GM12864 (cell line): ENCODE measurements around the gene ANKRD44.

Source experiments
- DNase-seq: peaks from one replicate; pipeline ENCODE4 v3.0.0-alpha.2; 2011; ENCODE audit warnings: low read depth
- H3K4me3 ChIP-seq: 2 replicates; pipeline ENCODE4 v1.5.1; 2011; ENCODE audit warnings: mild to moderate bottlenecking, low read depth, low read length, control low read depth
- TF ChIP-seq, protein P1 (sequence below): IDR thresholded peaks from 2 replicates; pipeline ENCODE4 v1.5.1; 2011; ENCODE audit warnings: low read depth, mild to moderate bottlenecking, moderate library complexity, low read length, control low read depth, inconsistent platforms; ENCODE audit errors: missing control alignments

Gene ANKRD44

DNA sequence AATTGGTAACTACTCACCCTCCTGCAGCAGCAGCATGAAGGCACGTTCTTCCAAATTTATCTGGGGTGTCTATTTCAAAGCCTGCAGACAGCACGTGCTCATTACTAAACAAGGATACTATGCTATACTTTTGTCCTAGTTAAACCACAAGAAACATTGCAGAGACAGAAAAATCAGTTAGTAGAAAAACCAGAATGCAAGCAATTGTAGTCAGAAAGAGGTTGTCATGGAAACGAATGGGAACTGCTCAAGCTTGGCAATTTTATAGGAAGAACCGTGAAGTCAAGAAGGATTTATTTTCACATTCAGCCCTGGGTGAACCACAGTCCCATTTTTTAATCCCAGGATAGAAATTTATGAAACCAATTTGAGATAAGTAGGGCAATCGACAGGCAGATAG lies 221.9 kb downstream of the ANKRD44 start:
- no peak overlapping the region for H3K4me3 ChIP-seq
- DNase-seq = no peak
- TF ChIP-seq, protein P1, sequence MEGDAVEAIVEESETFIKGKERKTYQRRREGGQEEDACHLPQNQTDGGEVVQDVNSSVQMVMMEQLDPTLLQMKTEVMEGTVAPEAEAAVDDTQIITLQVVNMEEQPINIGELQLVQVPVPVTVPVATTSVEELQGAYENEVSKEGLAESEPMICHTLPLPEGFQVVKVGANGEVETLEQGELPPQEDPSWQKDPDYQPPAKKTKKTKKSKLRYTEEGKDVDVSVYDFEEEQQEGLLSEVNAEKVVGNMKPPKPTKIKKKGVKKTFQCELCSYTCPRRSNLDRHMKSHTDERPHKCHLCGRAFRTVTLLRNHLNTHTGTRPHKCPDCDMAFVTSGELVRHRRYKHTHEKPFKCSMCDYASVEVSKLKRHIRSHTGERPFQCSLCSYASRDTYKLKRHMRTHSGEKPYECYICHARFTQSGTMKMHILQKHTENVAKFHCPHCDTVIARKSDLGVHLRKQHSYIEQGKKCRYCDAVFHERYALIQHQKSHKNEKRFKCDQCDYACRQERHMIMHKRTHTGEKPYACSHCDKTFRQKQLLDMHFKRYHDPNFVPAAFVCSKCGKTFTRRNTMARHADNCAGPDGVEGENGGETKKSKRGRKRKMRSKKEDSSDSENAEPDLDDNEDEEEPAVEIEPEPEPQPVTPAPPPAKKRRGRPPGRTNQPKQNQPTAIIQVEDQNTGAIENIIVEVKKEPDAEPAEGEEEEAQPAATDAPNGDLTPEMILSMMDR = no peak

DNA sequence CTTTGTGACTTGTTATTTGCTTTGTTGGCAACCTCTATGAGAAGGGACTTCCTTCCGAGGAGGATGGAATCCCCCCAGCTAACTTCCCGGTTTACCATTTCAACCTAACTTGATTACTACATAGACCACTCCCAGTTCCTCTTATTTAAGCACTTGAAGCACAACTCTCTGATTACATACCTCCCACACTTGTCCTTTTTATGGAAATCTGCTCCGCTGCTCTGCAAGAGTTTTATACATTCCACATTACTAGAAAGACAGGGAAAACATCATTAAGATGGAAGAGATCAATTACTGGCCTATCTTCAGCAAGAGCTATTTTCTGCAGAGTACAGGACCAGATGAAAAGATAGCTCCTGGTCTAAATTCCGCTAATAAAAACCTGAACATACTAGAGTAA lies 224.1 kb downstream of the ANKRD44 start:
- no peak for DNase-seq
- no peak overlapping the region for H3K4me3 ChIP-seq

DNA sequence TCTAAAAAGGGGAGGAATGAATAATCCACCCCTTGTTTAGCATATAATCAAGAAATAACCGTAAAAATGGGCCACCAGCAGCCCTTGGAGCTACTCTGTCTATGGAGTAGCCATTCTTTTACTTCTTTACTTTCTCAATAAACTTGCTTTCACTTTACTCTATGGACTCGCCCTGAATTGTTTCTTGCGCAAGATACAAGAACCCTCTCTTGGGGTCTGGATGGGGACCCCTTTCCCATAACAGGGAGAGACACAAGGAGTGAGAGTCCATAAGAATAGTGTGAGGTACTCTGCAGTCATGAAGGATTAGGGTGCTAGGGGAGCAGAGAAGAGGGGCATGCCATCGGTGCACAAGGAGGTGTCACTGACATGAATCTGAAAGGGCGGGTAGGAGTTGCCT lies 224.9 kb downstream of the ANKRD44 start:
- DNase-seq = no peak
- no peak overlapping the region for H3K4me3 ChIP-seq
- TF ChIP-seq, protein P1 = no peak

More for the DNA sequence above, 224.1 kb downstream of the ANKRD44 start:
- TF ChIP-seq, protein P1 = no peak

DNA sequence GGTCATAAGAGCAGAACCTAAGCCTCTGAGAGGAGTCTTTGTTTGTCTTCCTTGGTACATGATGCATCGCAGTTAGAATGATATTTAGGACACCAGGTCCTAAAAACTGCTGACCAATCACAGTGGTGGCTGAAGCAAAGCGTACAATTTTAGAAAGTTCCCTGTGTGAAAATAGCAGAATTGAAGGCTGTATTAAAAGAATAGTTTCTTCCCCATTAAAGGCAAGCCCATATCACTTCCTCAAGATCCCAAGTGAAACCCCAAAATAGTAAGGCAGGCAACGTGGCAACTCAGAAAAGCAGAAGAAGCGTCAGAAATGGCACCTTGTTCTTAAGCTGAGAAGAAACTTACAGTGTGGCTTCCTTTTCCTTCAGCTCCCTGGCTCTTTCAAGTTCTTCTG lies 229.3 kb downstream of the ANKRD44 start:
- no peak overlapping the region for H3K4me3 ChIP-seq
- TF ChIP-seq, protein P1 = no peak
- no peak for DNase-seq

DNA sequence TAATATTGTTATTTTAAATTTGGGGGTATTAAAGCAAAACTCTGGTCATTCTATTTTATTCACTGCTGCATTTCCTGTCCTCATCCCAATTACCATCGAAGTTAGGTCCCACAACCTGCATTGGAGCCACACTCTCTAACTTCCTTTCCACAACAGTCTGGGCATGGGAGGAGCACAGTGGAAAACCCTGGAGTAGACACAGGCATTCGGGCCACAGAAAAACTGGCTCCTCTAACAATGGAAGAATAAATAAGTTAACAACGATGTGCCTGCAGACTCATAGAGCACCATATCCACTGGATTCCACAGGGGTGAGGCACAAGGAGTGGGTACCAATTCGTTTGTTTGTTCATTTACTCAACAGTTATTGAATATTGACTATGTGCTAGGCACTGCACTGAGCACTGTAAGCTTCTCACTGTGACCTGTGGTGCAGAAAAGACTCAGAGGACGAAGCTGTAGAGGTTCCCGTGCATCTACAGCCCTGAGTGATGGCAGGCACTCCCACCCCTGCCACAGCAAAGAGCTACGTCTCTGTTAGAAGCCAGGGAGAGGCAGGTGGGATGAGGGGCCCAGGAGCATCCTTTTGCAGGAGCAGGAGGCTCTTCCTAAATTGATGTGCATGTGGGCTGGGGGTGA lies 229.9 kb downstream of the ANKRD44 start:
- TF ChIP-seq, protein P1 = no peak
- no peak for DNase-seq
- no peak overlapping the region for H3K4me3 ChIP-seq

DNA sequence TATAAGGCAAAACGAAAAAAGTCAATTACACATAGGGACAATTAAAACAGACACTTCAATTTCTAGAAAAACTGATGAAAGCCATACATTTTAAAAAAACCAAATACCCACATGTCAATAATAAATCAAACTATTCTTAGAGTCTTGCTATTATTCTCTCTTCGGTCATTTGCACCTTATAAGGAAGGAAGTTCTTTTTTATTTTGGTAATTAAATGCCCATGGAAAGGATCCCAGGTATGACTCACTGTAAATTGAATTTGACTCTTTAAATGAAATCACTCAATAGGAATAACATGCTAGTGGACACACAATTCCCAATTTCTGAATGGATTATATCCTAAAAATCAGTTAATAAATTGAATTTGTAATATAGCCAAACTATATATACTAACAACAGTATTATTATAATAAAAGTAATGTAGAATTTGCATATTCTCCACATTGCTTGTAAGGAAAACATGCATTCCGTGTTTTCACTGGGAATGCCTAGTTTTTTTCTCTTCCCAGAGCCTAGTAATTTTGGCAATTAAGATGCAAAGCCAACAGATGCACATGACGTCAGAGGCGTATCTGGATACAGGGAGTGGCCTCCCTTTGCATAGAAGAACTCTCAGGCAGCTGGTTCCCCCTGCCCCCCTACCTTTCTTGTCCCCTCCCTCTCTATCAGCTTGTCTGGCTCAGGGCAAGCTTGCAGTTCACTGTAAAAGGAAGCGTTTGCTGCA lies 230.6 kb downstream of the ANKRD44 start:
- no peak for DNase-seq
- TF ChIP-seq, protein P1 = no peak

DNA sequence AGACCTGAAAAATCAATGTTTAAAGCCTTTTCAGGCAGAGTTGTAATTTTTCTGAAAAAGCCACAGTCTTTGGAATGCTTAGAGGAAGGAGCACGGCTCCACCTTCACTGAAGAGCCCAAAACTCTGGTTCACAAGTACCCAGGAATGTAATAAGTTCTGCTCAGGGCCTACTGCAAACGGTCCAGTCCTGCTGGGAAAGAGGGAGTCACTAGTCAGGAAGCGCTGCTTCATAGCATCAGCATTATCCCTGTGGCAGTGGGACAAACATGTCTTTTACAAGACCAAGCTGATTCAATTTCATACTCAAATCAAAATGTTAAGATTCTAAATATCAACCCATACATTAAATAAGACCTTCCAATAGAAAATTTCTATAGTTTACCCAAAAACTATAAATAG lies 231.2 kb downstream of the ANKRD44 start:
- no peak for DNase-seq
- TF ChIP-seq, protein P1 = no peak
- H3K4me3 ChIP-seq = no peak overlapping the region

More for the DNA sequence above, 230.6 kb downstream of the ANKRD44 start:
- no peak overlapping the region for H3K4me3 ChIP-seq
